GM19238 (cell line): ENCODE data around the gene TXNDC8.

ENCODE experiments used
- DNase-seq: peaks from one replicate; pipeline ENCODE4 v3.0.0; 2011; ENCODE audit warnings: low spot score; ENCODE audit not compliant: insufficient read length

TXNDC8 gene

DNA sequence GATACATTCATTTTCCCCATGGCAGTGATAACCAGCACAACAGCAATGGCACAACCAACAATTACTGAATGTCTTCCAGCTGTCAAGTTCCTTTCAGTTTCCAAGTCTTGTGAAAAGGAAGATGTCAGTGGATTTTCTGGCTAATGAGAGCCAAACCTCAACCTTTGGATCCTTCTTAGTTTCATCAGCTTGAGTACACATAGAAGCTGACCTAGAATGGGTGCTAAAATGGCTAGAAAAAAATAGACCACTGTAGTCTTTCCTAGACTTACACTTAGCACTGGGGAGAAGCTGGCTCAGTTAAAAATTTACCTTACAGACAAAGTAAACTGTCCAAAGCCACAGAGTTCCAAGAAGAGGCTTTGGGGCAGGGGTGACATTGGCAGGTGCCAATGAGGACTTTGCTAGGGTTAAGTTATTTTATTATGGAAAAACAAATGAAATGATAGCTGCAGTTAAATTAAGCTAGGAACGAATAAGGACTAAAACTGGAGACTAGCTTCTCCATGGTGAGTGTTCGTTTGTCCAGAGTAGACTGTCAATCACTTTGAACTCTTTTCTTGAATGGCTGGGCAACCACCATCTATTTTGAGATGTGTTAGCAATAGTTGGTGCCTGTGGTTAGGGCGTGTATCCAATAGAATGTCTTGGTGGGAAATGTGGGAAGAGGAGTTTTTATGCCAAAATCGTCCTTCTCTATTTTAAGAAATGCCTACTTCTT lies 55.5 kb downstream of the TXNDC8 start:
- DNase-seq, result no peak

DNA sequence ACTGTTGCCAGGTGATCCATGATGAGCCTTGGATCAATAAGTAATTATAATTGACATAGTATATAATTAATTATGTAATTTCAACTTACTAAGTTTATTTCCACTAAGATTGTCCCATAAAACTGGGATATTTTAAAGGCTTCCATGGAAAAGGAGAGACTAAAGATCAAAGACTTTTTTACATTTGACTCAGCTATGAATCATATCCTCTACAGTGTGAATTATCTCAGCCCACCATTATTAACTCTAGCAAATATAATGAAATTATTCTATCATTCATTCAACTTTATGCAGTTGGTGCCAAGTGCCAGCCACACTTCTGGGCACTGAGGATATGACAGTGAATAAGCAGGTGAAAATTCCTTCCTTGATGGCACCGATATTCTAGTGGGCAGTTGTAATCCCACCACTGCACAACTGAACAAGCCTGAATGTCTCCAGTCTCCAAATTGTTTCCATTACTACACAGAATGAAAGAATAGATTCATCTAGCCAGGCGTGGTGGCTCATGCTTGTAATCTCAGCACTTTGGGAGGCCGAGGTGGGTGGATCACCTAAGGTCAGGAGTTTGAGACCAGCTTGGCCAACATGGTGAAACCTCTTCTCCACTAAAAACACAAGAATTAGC lies 59.5 kb downstream of the TXNDC8 start:
- DNase-seq, result no peak

GRCh38 chr9:110276781-110277180 lies 60.9 kb downstream of the TXNDC8 start:
- DNase-seq, result no peak

GRCh38 chr9:110270211-110270995 lies 67.3 kb downstream of the TXNDC8 start:
- no peak for DNase-seq

- no peak for DNase-seq
These were observed 70.9 kb downstream of the TXNDC8 start for GRCh38 chr9:110266795-110267194.

GRCh38 chr9:110261632-110262031 lies 76.0 kb downstream of the TXNDC8 start:
- no peak for DNase-seq

DNA sequence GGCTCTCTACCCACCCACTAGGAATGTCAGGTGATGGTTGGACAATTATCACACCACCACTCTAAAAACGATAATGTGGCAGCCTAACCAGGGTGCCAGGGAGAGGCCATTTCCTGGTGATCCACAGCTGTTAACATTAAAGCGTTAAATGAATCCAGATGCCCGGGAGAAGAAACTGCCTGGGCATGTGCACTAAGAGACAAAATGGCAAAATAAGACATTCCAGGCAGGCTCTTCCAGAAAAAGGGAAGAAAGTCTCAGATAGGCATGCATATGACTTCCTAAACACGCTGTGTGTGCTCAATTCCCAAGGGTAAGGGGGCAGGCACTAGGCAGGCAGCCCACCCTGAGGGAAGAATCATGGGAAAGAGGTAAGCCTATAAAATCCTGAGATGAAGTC lies 76.8 kb downstream of the TXNDC8 start:
- no peak for DNase-seq

DNA sequence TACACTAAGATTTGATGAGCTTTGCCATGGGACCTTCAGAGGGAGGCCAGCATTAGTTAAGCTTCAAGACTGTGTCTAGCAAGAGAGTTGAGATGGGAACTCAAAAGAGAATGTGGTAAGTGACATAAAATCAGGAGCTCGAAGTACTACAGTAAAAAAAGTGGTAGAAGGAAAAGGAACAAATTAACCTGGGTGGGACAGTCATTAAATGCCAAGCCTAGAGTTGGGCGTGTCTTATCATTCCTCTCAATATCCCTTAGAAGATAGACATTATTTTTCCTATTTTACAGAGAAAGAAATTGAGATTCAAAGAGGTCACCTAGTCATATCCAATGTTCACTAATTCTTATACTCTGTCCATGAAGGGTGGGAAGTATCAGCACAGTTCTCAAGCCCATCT lies 78.1 kb downstream of the TXNDC8 start:
- no peak for DNase-seq

- no peak for DNase-seq
These were observed 79.0 kb downstream of the TXNDC8 start for GRCh38 chr9:110258690-110259091.

- DNase-seq, result no peak
These were observed 79.7 kb downstream of the TXNDC8 start for GRCh38 chr9:110257956-110258355.

GRCh38 chr9:110257097-110257841 lies 80.4 kb downstream of the TXNDC8 start:
- DNase-seq, result no peak

DNA sequence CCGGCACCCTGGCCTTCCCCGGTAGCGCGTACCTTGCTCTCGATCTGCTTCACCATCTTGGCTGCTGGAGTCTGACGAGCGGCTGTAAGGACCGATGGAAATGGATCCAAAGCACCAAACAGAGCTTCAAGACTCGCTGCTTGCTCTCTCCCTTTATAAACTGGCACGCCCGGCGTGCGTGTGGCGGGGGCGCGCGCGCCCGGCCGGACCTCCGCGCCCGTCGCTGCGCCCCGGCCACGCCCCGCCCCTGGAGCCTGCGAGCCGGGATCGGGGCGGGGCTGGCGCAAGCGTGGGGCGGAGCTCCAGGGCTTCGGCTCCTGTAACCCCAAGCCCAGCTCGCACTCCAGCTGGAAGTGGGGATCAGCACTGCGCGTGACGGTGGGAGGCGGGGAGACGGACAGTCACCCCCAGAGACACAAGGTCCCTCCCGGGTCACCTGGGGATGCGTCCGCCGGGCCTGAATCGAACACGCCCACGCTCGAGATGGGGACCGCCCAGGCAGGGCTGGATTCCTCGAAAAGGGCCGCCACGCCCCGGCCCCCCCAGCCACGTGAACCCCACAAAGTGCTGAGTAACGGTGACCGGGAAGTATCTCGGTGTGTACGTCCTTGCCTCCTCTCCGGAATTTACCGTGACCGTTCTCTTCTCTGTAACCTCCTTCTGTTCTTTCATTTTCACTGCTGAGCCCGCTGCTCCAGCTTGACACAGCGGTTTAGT lies 81.1 kb downstream of the TXNDC8 start, which contains the start of gene TXN:
Gene TXN (minus strand): TSS at position 128 of the 717 bp plus-strand sequence. CDS start 72 bp downstream, at position 56.
- peak; percentile 65 for DNase-seq

DNA sequence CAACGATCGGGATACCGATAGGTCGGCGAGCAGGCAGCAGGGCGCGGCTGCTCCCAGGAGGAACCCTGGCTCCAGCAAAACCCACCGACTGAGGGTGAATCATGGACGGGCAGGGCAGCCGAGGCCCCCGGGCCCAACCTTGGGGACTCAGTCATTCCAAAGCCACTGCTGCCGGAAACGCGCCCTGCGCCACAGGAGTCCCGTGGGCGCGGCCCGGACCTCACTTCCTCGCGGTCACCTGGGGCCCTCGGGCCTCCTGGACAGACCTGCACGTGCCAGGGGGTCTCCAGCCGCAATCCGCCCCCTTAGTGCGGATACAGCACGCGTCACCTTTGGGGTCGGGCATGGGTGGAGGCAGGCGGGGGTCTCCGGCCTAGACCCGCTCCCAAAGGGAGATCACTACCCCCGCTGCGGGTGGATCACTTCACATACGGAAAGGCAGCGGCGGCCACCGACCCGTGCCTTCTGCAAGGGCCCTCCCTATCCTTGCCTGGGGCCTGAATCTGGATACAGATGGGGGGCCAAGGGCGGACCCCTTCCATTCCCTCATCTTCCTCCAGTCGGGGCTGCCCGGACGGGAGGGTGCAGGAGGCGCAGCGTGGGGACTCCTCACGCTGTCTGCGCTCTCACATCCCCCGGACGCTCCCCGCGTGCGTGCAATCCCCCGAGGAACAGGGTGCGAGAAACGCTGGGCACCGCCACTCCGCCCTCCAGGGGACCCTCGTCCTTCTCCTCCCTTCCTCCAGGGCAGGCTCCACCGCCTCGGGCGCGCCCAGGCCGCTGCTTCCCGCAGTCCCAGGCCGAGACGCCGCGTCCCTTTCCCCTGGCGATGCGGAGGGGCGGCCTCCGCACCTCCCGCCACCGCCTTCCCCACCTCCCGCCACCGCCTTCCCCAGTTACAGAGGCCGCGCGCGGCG lies 81.9 kb downstream of the TXNDC8 start:
- DNase-seq, result no peak

- DNase-seq, result no peak
These were observed 82.6 kb downstream of the TXNDC8 start for GRCh38 chr9:110255034-110255462.

- no peak for DNase-seq
These were observed 83.2 kb downstream of the TXNDC8 start for GRCh38 chr9:110254500-110254899.
